Neural cell (in vitro differentiated cells): ENCODE data around the gene CTSA. TPM values are rescaled to one million over a fixed set of nuclear protein-coding genes. Genes with fewer than 3 reads are reported as not detected.

Experiments used
- H2AFZ ChIP-seq: fragments of 200-600, 300-800 bp; sonication (generic), shearing (Covaris generic); 2 replicates; pipeline ENCODE4 v1.6.0; 2014; ENCODE audit warnings: low read depth, mild to moderate bottlenecking, antibody characterized with exemption, low read length, moderate library complexity
- H3F3A ChIP-seq: fragments of 200-600 bp; shearing (Covaris generic); 2 replicates; pipeline ENCODE4 v1.6.1; 2016; ENCODE audit warnings: mild to moderate bottlenecking, moderate library complexity, mixed read lengths, antibody characterized with exemption, low read length; ENCODE audit not compliant: insufficient read depth, poor library complexity, severe bottlenecking
- H3K27ac ChIP-seq: fragments of 200-600, 300-800 bp; sonication (generic), shearing (Covaris generic); 2 replicates; pipeline ENCODE4 v1.5.1; 2014; ENCODE audit warnings: mild to moderate bottlenecking, low read length, moderate library complexity
- H3K27me3 ChIP-seq: fragments of 300-800, 200-600 bp; sonication (generic), shearing (Covaris generic); 2 replicates; pipeline ENCODE4 v1.6.0; 2014; ENCODE audit warnings: mild to moderate bottlenecking, low read depth, low read length, moderate library complexity; ENCODE audit not compliant: insufficient read depth
- H3K36me3 ChIP-seq: fragments of 300-800, 200-600 bp; sonication (generic), shearing (Covaris generic); 2 replicates; pipeline ENCODE4 v1.5.1; 2014; ENCODE audit warnings: mild to moderate bottlenecking, antibody characterized with exemption, low read length, moderate library complexity; ENCODE audit not compliant: insufficient read depth
- H3K4me2 ChIP-seq: fragments of 300-800, 200-600 bp; sonication (generic), shearing (Covaris generic); 2 replicates; pipeline ENCODE4 v1.6.0; 2014; ENCODE audit warnings: mild to moderate bottlenecking, low read length
- H3K4me3 ChIP-seq: fragments of 300-800, 200-600 bp; sonication (generic), shearing (Covaris generic); 2 replicates; pipeline ENCODE4 v1.5.1; 2014; ENCODE audit warnings: mild to moderate bottlenecking, low read length, moderate library complexity
- H3K79me2 ChIP-seq: fragments of 200-600 bp; shearing (Covaris generic); replicated peaks from 2 replicates; pipeline ENCODE4 v1.6.0; 2014; ENCODE audit warnings: mild to moderate bottlenecking, low read length, moderate library complexity; ENCODE audit not compliant: insufficient read depth
- H3K9ac ChIP-seq: fragments of 300-800, 200-600 bp; sonication (generic), shearing (Covaris generic); 2 replicates; pipeline ENCODE4 v1.6.1; 2016; ENCODE audit warnings: mild to moderate bottlenecking, low read length, mixed read lengths
- H3K9me2 ChIP-seq: fragments of 200-600 bp; shearing (Covaris generic); 2 replicates; pipeline ENCODE4 v1.6.1; 2016; ENCODE audit warnings: mild to moderate bottlenecking, low read length, mixed read lengths; ENCODE audit not compliant: insufficient read depth
- H3K9me3 ChIP-seq: fragments of 200-600, 300-800 bp; sonication (generic), shearing (Covaris generic); 2 replicates; pipeline ENCODE4 v1.6.1; 2016; ENCODE audit warnings: mild to moderate bottlenecking, mixed run types, low read length, moderate library complexity, mixed read lengths
- H4K20me1 ChIP-seq: fragments of 200-600 bp; shearing (Covaris generic); 2 replicates; pipeline ENCODE4 v1.6.1; 2016; ENCODE audit warnings: mild to moderate bottlenecking, mixed run types; ENCODE audit not compliant: insufficient read depth
- EP300 ChIP-seq: fragments of 450-650 bp; conservative IDR thresholded peaks from 2 replicates; pipeline ENCODE4 v1.6.1; 2014; ENCODE audit warnings: antibody characterized with exemption, mild to moderate bottlenecking, moderate library complexity; ENCODE audit not compliant: poor library complexity, severe bottlenecking
- EZH2 ChIP-seq: fragments of 200-600, 300-800 bp; shearing (Covaris generic), sonication (generic); IDR thresholded peaks from 2 replicates; pipeline ENCODE4 v1.6.1; 2014; ENCODE audit warnings: antibody characterized with exemption, low read length, borderline replicate concordance, mild to moderate bottlenecking; ENCODE audit not compliant: insufficient read depth, poor library complexity, severe bottlenecking
- MXI1 ChIP-seq: fragments of 450-650 bp; conservative IDR thresholded peaks from 2 replicates; pipeline ENCODE4 v1.6.1; 2014; ENCODE audit warnings: antibody characterized with exemption, mild to moderate bottlenecking; ENCODE audit not compliant: poor library complexity, severe bottlenecking
- POLR2AphosphoS5 ChIP-seq: IDR thresholded peaks from 2 replicates; pipeline ENCODE4 v1.6.1; 2012
- RAD21 ChIP-seq: fragments of 450-650 bp; conservative IDR thresholded peaks from 2 replicates; pipeline ENCODE4 v1.6.1; 2014; ENCODE audit warnings: antibody characterized with exemption, mild to moderate bottlenecking, moderate library complexity
- SMC3 ChIP-seq: fragments of 450-650 bp; conservative IDR thresholded peaks from 2 replicates; pipeline ENCODE4 v1.6.1; 2014; ENCODE audit warnings: antibody characterized with exemption, mild to moderate bottlenecking, moderate library complexity; ENCODE audit not compliant: poor library complexity
- TAF1 ChIP-seq: IDR thresholded peaks from 2 replicates; pipeline ENCODE4 v1.6.1; 2012; ENCODE audit warnings: low read depth
- polyA plus RNA-seq: library from polyadenylated mRNA; depleted of rRNA; stranded (reverse); fragments of >200 nt; gene quantifications from 2 replicates; pipeline ENCODE4 v1.2.3, GENCODE V29; 2014
- TF ChIP-seq, protein P1 (sequence below): IDR thresholded peaks from 2 replicates; pipeline ENCODE4 v1.6.1; 2012; ENCODE audit warnings: borderline replicate concordance
- TF ChIP-seq, protein P2 (sequence below): fragments of 450-650 bp; IDR thresholded peaks from 2 replicates; pipeline ENCODE4 v1.5.1; 2014; ENCODE audit warnings: antibody characterized with exemption, mild to moderate bottlenecking, moderate library complexity; ENCODE audit not compliant: poor library complexity, severe bottlenecking

Gene CTSA
- polyA plus RNA-seq, 1 donor from 2014 or later: 25.7 TPM

DNA sequence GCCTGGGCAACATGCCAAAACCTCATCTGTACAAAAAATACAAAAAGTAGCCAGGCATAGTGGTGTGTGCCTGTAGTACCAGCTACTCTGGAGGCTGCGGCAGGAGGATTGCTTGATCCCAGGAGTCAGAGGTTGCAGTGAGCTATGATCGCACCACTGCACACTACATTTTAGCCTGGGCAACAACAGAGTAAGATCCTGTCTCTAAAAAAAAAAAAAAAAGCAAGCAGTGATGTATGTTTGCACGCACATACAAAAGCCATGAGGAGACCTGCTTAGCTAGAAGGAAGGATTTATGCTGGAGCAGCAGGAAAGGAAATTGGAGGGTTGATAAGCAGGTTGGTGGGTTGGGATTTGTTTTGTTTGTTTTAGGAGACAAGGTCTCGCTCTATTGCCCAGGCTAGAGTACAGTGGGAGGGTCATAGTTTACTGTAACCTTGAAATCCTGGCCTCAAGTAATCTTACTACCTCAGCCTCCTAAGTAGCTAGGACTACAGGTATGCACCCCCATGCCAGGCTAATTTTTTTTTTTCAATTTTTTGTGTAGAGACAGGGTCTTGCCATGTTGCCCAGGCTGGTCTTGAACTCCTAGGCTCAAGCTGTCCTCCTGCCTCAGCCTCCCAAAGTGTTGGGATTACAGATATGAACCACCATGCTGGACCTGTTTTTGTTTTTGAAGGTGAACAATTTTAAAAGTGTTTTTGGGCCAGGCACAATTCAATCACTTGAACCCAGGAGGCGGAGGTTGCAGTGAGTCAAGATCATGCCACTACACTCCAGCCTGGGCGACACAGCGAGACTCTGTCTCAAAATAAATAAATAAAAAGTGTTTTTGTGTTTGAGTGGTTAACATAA lies 29.7 kb upstream of the CTSA start:
- no peak overlapping the region for H2AFZ ChIP-seq
- no peaks in the 10 kb centered on the region for H3K9me3 ChIP-seq
- H3K9ac ChIP-seq: no peak overlapping the region
- no peaks in the 10 kb centered on the region for H3K27me3 ChIP-seq
- no peaks in the 10 kb centered on the region for H3F3A ChIP-seq
- H3K36me3 ChIP-seq: no peaks in the 10 kb centered on the region
- H3K27ac ChIP-seq: no peak overlapping the region
- no peaks in the 10 kb centered on the region for H4K20me1 ChIP-seq
- no peak overlapping the region for H3K4me2 ChIP-seq
- TF ChIP-seq RAD21: no peak
- TF ChIP-seq, protein P1, sequence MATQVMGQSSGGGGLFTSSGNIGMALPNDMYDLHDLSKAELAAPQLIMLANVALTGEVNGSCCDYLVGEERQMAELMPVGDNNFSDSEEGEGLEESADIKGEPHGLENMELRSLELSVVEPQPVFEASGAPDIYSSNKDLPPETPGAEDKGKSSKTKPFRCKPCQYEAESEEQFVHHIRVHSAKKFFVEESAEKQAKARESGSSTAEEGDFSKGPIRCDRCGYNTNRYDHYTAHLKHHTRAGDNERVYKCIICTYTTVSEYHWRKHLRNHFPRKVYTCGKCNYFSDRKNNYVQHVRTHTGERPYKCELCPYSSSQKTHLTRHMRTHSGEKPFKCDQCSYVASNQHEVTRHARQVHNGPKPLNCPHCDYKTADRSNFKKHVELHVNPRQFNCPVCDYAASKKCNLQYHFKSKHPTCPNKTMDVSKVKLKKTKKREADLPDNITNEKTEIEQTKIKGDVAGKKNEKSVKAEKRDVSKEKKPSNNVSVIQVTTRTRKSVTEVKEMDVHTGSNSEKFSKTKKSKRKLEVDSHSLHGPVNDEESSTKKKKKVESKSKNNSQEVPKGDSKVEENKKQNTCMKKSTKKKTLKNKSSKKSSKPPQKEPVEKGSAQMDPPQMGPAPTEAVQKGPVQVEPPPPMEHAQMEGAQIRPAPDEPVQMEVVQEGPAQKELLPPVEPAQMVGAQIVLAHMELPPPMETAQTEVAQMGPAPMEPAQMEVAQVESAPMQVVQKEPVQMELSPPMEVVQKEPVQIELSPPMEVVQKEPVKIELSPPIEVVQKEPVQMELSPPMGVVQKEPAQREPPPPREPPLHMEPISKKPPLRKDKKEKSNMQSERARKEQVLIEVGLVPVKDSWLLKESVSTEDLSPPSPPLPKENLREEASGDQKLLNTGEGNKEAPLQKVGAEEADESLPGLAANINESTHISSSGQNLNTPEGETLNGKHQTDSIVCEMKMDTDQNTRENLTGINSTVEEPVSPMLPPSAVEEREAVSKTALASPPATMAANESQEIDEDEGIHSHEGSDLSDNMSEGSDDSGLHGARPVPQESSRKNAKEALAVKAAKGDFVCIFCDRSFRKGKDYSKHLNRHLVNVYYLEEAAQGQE: no peak
- no peak for TF ChIP-seq SMC3
- no peak for TF ChIP-seq EZH2
- no peak for TF ChIP-seq EP300
- no peak for TF ChIP-seq POLR2AphosphoS5
- TF ChIP-seq MXI1: no peak
- TF ChIP-seq, protein P2, sequence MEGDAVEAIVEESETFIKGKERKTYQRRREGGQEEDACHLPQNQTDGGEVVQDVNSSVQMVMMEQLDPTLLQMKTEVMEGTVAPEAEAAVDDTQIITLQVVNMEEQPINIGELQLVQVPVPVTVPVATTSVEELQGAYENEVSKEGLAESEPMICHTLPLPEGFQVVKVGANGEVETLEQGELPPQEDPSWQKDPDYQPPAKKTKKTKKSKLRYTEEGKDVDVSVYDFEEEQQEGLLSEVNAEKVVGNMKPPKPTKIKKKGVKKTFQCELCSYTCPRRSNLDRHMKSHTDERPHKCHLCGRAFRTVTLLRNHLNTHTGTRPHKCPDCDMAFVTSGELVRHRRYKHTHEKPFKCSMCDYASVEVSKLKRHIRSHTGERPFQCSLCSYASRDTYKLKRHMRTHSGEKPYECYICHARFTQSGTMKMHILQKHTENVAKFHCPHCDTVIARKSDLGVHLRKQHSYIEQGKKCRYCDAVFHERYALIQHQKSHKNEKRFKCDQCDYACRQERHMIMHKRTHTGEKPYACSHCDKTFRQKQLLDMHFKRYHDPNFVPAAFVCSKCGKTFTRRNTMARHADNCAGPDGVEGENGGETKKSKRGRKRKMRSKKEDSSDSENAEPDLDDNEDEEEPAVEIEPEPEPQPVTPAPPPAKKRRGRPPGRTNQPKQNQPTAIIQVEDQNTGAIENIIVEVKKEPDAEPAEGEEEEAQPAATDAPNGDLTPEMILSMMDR: no peak
- no peak for TF ChIP-seq TAF1
- no peak overlapping the region for H3K4me3 ChIP-seq
- no peaks in the 10 kb centered on the region for H3K9me2 ChIP-seq
- peaks cover 19% of the 10 kb centered on the region for H3K79me2 ChIP-seq

GRCh38 chr20:45863543-45864470 lies 27.3 kb upstream of the CTSA start:
- Histone ChIP-seq H3K27ac (no peak overlapping the region), H4K20me1 (no peaks in the 10 kb centered on the region), H3K27me3 (no peaks in the 10 kb centered on the region), H3K9ac (no peak overlapping the region), H3K4me3 (no peak overlapping the region), H3F3A (no peaks in the 10 kb centered on the region), H3K9me3 (no peaks in the 10 kb centered on the region), H3K36me3 (no peaks in the 10 kb centered on the region), H3K79me2 (peaks cover 5% of the 10 kb centered on the region), H3K9me2 (no peaks in the 10 kb centered on the region), H3K4me2 (no peak overlapping the region), H2AFZ (no peak overlapping the region)
- no peak for TF ChIP-seq POLR2AphosphoS5
- TF ChIP-seq RAD21: no peak
- TF ChIP-seq TAF1: no peak
- TF ChIP-seq, protein P1: no peak
- TF ChIP-seq, protein P2: no peak
- TF ChIP-seq SMC3: no peak
- TF ChIP-seq MXI1: no peak
- TF ChIP-seq EZH2: no peak
- TF ChIP-seq EP300: no peak
